ENCODE measurements around the gene MAPK14.

Gene MAPK14

DNA sequence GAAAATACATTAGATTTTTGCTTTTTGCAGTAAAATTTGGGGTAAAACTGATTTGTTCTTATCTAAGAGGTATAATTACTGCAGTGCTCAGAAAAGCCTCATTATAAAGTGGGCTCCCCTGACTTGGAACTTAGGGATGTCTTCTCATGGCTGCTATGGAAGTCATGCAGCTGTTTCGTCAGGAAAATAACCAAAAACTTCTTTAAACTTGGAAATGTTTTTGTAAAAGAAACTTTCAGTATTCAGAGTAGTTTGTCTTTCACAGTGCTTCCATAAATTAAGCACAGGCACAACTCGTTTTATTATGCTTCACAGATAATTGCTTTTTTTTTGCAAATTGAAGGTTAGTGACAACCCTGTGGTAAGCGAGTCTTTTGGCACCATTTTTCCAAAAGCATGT lies 6.8 kb downstream of the MAPK14 start:
- Histone ChIP-seq H3K4ac (ENCODE audit: low read depth in 1 of 2, low read length in 2 of 2) (no peak overlapping the region), H3K4me2 (ENCODE audit: low read length, poor library complexity, severe bottlenecking) (no peak overlapping the region), H4K91ac (ENCODE audit: low read length) (no peak overlapping the region), H3K18ac (ENCODE audit: low read depth in 1 of 2, low read length in 2 of 2) (no peak overlapping the region), H3K4me1 (ENCODE audit: control insufficient read depth, insufficient read depth, low read depth, low read length) (peaks cover 3% of the 10 kb centered on the region), H2BK5ac (ENCODE audit: low read depth, low read length, poor library complexity, severe bottlenecking) (no peak overlapping the region), H2BK15ac (ENCODE audit: low read depth, poor library complexity, severe bottlenecking) (no peak overlapping the region), H3K27me3 (ENCODE audit: control insufficient read depth in 1 of 2, insufficient read depth in 1 of 2, low read length in 2 of 2) (no peaks in the 10 kb centered on the region), H3K9ac (ENCODE audit: low read length) (no peak overlapping the region), H3K23ac (ENCODE audit: low read length in 2 of 2) (no peak overlapping the region), H3K9me3 (ENCODE audit: control insufficient read depth, low read length) (no peaks in the 10 kb centered on the region), H2BK120ac (ENCODE audit: low read depth, low read length) (no peak overlapping the region), H3K4me3 (ENCODE audit: insufficient read depth in 1 of 2, low read depth in 1 of 2, low read length in 2 of 2) (no peak overlapping the region), H3K14ac (ENCODE audit: low read length in 2 of 2) (no peak overlapping the region), H2AK5ac (ENCODE audit: low read length, severe bottlenecking) (no peak overlapping the region), H3K79me1 (replicated peaks; ENCODE audit: low read length, poor library complexity, severe bottlenecking) (peaks cover 2% of the 10 kb centered on the region), H2BK12ac (ENCODE audit: low read length in 2 of 2) (no peak overlapping the region), H3K27ac (ENCODE audit: low read length, poor library complexity, severe bottlenecking) (no peak overlapping the region), H3K36me3 (ENCODE audit: control insufficient read depth in 1 of 2, insufficient read depth in 2 of 2, low read depth in 1 of 2, low read length in 2 of 2) (peaks cover 0 to 3% of the 10 kb centered on the region in 2 experiments), H2AFZ (ENCODE audit: low read depth, low read length) (no peak overlapping the region), H4K8ac (ENCODE audit: low read length) (no peak overlapping the region)
- no peak for DNase-seq
- WGBS: 90% methylated on average over 3 of the region's 3 CpGs

DNA sequence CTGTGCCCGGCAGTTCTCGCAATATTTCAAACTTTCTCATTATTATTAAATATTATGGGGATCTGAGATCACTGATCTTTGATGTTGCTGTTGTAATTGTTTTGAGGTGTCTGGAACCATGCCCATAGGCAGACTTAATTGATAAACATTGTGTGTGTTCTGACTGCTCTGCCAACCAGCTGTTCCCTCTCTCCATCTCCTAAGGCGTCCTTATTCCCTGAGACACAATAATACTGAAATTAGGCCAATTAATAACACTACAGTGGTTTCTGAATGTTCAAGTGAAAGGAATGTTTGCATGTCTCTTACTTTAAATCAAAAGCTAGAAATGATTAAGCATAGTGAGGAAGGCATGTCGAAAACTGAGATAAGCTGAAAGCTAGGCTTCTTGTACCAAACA lies 7.6 kb downstream of the MAPK14 start:
- H4K8ac ChIP-seq (ENCODE audit: low read length): no peak overlapping the region
- no peak overlapping the region for H3K4ac ChIP-seq (ENCODE audit: low read depth in 1 of 2, low read length in 2 of 2)
- H3K79me1 ChIP-seq (replicated peaks; ENCODE audit: low read length, poor library complexity, severe bottlenecking): peaks cover 2% of the 10 kb centered on the region
- H3K23ac ChIP-seq (ENCODE audit: low read length in 2 of 2): no peak overlapping the region
- H3K9me3 ChIP-seq (ENCODE audit: control insufficient read depth, low read length): no peaks in the 10 kb centered on the region
- no peak for DNase-seq
- peaks cover 0 to 3% of the 10 kb centered on the region in 2 experiments for H3K36me3 ChIP-seq (ENCODE audit: control insufficient read depth in 1 of 2, insufficient read depth in 2 of 2, low read depth in 1 of 2, low read length in 2 of 2)
- no peak overlapping the region for H3K9ac ChIP-seq (ENCODE audit: low read length)
- H2AK5ac ChIP-seq (ENCODE audit: low read length, severe bottlenecking): no peak overlapping the region
- H2BK12ac ChIP-seq (ENCODE audit: low read length in 2 of 2): no peak overlapping the region
- no peak overlapping the region for H2BK15ac ChIP-seq (ENCODE audit: low read depth, poor library complexity, severe bottlenecking)
- no peak overlapping the region for H3K18ac ChIP-seq (ENCODE audit: low read depth in 1 of 2, low read length in 2 of 2)
- H2BK120ac ChIP-seq (ENCODE audit: low read depth, low read length): no peak overlapping the region
- no peak overlapping the region for H2BK5ac ChIP-seq (ENCODE audit: low read depth, low read length, poor library complexity, severe bottlenecking)
- H3K27me3 ChIP-seq (ENCODE audit: control insufficient read depth in 1 of 2, insufficient read depth in 1 of 2, low read length in 2 of 2): no peaks in the 10 kb centered on the region
- H3K14ac ChIP-seq (ENCODE audit: low read length in 2 of 2): no peak overlapping the region
- WGBS: 100% methylated on average over 1 of the region's 4 CpGs
- peaks cover 3% of the 10 kb centered on the region for H3K4me1 ChIP-seq (ENCODE audit: control insufficient read depth, insufficient read depth, low read depth, low read length)
- no peak overlapping the region for H3K4me3 ChIP-seq (ENCODE audit: insufficient read depth in 1 of 2, low read depth in 1 of 2, low read length in 2 of 2)
- no peak overlapping the region for H3K27ac ChIP-seq (ENCODE audit: low read length, poor library complexity, severe bottlenecking)
- H2AFZ ChIP-seq (ENCODE audit: low read depth, low read length): no peak overlapping the region
- no peak overlapping the region for H4K91ac ChIP-seq (ENCODE audit: low read length)
- no peak overlapping the region for H3K4me2 ChIP-seq (ENCODE audit: low read length, poor library complexity, severe bottlenecking)

DNA sequence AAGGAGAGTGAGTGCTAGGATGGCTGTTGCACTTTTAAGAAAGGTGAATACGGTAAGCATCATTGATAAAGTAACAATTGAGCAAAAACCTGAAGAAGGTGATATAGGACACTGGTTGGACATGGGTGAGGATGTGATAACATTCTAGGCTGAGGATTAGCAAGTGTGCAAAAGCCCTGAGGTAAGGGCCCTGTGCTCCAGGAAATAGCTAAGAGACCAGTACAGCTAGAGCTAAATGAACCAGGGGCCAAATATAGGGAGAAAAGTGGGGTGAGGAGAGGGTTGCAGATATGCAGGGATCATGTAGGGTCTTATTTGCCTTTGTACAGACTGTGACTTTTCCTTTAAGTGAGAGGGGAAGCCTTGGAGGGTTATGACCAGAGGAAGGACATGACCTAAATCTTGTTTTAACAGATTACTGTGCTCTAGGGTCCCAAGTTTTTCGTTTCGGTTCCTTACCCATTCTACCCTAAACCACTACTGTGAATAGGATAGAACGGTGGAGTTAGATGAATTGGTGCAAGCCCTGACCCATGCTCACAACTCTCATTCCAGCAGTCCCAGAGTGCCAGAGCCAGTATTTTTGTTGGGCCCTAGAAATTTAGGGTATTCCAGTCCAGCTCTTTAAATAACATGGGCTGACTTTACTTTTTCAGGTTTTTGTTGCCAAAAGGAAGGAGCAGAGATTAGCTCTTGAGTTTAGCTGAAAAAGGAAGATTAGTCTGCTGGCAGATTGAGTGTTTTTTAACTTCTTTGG lies 10.7 kb downstream of the MAPK14 start:
- Histone ChIP-seq H2BK12ac (ENCODE audit: low read length in 2 of 2) (no peak overlapping the region), H3K14ac (ENCODE audit: low read length in 2 of 2) (no peak overlapping the region), H3K79me1 (replicated peaks; ENCODE audit: low read length, poor library complexity, severe bottlenecking) (peaks cover 7% of the 10 kb centered on the region), H3K9me3 (ENCODE audit: control insufficient read depth, low read length) (no peaks in the 10 kb centered on the region), H3K27ac (ENCODE audit: low read length, poor library complexity, severe bottlenecking) (no peak overlapping the region), H3K23ac (ENCODE audit: low read length in 2 of 2) (no peak overlapping the region), H2BK15ac (ENCODE audit: low read depth, poor library complexity, severe bottlenecking) (no peak overlapping the region), H3K18ac (ENCODE audit: low read depth in 1 of 2, low read length in 2 of 2) (peak overlapping the region in 1 of 2 experiments; percentile 12), H3K27me3 (ENCODE audit: control insufficient read depth in 1 of 2, insufficient read depth in 1 of 2, low read length in 2 of 2) (no peaks in the 10 kb centered on the region), H3K9ac (ENCODE audit: low read length) (peak overlapping the region; percentile 32), H3K4me3 (ENCODE audit: insufficient read depth in 1 of 2, low read depth in 1 of 2, low read length in 2 of 2) (no peak overlapping the region), H2BK120ac (ENCODE audit: low read depth, low read length) (no peak overlapping the region), H2AFZ (ENCODE audit: low read depth, low read length) (no peak overlapping the region), H4K91ac (ENCODE audit: low read length) (no peak overlapping the region), H3K4me1 (ENCODE audit: control insufficient read depth, insufficient read depth, low read depth, low read length) (peaks cover 3% of the 10 kb centered on the region), H4K8ac (ENCODE audit: low read length) (no peak overlapping the region), H3K4me2 (ENCODE audit: low read length, poor library complexity, severe bottlenecking) (no peak overlapping the region), H2AK5ac (ENCODE audit: low read length, severe bottlenecking) (no peak overlapping the region), H2BK5ac (ENCODE audit: low read depth, low read length, poor library complexity, severe bottlenecking) (no peak overlapping the region), H3K36me3 (ENCODE audit: control insufficient read depth in 1 of 2, insufficient read depth in 2 of 2, low read depth in 1 of 2, low read length in 2 of 2) (peaks cover 0 to 3% of the 10 kb centered on the region in 2 experiments), H3K4ac (ENCODE audit: low read depth in 1 of 2, low read length in 2 of 2) (no peak overlapping the region)
- DNase-seq: no peak
- 100% methylated on average over 1 of the region's 4 CpGs for WGBS

- H3K23ac ChIP-seq (ENCODE audit: low read length in 2 of 2): no peak overlapping the region
- no peak overlapping the region for H2BK15ac ChIP-seq (ENCODE audit: low read depth, poor library complexity, severe bottlenecking)
- peaks cover 3% of the 10 kb centered on the region for H3K4me1 ChIP-seq (ENCODE audit: control insufficient read depth, insufficient read depth, low read depth, low read length)
- no peak overlapping the region for H4K91ac ChIP-seq (ENCODE audit: low read length)
- no peaks in the 10 kb centered on the region for H3K27me3 ChIP-seq (ENCODE audit: control insufficient read depth in 1 of 2, insufficient read depth in 1 of 2, low read length in 2 of 2)
- peaks cover 7% of the 10 kb centered on the region for H3K79me1 ChIP-seq (replicated peaks; ENCODE audit: low read length, poor library complexity, severe bottlenecking)
- no peaks in the 10 kb centered on the region for H3K9me3 ChIP-seq (ENCODE audit: control insufficient read depth, low read length)
- no peak overlapping the region for H4K8ac ChIP-seq (ENCODE audit: low read length)
- H2BK5ac ChIP-seq (ENCODE audit: low read depth, low read length, poor library complexity, severe bottlenecking): no peak overlapping the region
- H2AFZ ChIP-seq (ENCODE audit: low read depth, low read length): no peak overlapping the region
- peak overlapping the region; percentile 32 for H3K9ac ChIP-seq (ENCODE audit: low read length)
- H2BK12ac ChIP-seq (ENCODE audit: low read length in 2 of 2): no peak overlapping the region
- no peak overlapping the region for H3K4ac ChIP-seq (ENCODE audit: low read depth in 1 of 2, low read length in 2 of 2)
- no peak overlapping the region for H3K27ac ChIP-seq (ENCODE audit: low read length, poor library complexity, severe bottlenecking)
- peak; percentile 37 for DNase-seq
- H2AK5ac ChIP-seq (ENCODE audit: low read length, severe bottlenecking): no peak overlapping the region
- no peak overlapping the region for H3K4me2 ChIP-seq (ENCODE audit: low read length, poor library complexity, severe bottlenecking)
- no peak overlapping the region for H3K14ac ChIP-seq (ENCODE audit: low read length in 2 of 2)
- H3K4me3 ChIP-seq (ENCODE audit: insufficient read depth in 1 of 2, low read depth in 1 of 2, low read length in 2 of 2): no peak overlapping the region
- H2BK120ac ChIP-seq (ENCODE audit: low read depth, low read length): no peak overlapping the region
- peaks cover 0 to 3% of the 10 kb centered on the region in 2 experiments for H3K36me3 ChIP-seq (ENCODE audit: control insufficient read depth in 1 of 2, insufficient read depth in 2 of 2, low read depth in 1 of 2, low read length in 2 of 2)
- H3K18ac ChIP-seq (ENCODE audit: low read depth in 1 of 2, low read length in 2 of 2): no peak overlapping the region
Measured at GRCh38 chr6:36039112-36039511, 11.5 kb downstream of the MAPK14 start.

Measured in mesenchymal stem cell (in vitro differentiated cells and primary cell).